ENCODE data around the gene CPPED1. TPM values are rescaled to one million over a fixed set of nuclear protein-coding genes. Genes with fewer than 3 reads are reported as not detected.

The CPPED1 gene
- total and polyA plus RNA-seq, 2 experiments from 2014 or later: 6.2 to 7.3 TPM

DNA sequence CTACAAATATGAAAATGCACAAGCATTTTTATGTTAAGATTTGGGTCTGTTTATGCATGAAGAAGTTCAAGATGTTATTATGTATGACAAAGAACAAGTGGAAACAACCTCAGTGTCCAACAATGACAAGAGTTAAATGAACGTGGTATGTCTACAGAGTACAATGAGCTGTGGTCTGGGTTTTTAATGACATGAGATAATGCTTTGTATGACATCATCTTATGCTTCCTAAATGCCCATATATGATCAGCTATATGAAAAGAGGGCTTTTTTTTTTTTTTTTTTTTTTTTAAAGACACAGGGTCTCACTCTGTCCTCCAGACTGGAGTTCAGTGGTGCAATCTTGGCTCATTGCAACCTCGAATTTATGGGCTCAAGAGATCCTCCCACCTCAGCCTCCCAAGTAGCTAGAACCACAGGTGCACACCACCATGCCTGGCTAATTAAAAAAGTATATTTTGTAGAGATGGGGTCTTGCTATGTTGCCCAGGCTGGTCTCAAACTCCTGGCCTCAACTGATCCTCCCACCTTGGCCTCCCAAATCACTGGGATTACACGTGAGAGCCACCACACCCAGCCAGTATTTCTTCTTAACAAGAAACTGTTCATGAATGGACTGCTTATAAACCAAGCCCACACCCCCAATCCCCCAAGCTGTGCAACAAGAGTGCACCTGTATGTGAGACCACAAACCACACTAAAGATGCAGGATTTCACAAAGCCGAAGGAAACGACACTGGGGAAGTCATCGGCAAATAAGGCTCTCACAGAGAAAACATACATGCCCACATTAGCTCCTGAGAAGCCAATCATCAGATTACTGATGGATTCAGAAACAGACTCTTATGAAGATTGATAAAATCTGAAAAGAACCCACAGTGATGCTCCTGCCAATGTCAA, 114.5 kb downstream of the CPPED1 start (continued):
- TF ChIP-seq, protein P1, sequence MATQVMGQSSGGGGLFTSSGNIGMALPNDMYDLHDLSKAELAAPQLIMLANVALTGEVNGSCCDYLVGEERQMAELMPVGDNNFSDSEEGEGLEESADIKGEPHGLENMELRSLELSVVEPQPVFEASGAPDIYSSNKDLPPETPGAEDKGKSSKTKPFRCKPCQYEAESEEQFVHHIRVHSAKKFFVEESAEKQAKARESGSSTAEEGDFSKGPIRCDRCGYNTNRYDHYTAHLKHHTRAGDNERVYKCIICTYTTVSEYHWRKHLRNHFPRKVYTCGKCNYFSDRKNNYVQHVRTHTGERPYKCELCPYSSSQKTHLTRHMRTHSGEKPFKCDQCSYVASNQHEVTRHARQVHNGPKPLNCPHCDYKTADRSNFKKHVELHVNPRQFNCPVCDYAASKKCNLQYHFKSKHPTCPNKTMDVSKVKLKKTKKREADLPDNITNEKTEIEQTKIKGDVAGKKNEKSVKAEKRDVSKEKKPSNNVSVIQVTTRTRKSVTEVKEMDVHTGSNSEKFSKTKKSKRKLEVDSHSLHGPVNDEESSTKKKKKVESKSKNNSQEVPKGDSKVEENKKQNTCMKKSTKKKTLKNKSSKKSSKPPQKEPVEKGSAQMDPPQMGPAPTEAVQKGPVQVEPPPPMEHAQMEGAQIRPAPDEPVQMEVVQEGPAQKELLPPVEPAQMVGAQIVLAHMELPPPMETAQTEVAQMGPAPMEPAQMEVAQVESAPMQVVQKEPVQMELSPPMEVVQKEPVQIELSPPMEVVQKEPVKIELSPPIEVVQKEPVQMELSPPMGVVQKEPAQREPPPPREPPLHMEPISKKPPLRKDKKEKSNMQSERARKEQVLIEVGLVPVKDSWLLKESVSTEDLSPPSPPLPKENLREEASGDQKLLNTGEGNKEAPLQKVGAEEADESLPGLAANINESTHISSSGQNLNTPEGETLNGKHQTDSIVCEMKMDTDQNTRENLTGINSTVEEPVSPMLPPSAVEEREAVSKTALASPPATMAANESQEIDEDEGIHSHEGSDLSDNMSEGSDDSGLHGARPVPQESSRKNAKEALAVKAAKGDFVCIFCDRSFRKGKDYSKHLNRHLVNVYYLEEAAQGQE (IDR thresholded peaks at IDR 0.05; ENCODE audit: unreplicated experiment): no peak

DNA sequence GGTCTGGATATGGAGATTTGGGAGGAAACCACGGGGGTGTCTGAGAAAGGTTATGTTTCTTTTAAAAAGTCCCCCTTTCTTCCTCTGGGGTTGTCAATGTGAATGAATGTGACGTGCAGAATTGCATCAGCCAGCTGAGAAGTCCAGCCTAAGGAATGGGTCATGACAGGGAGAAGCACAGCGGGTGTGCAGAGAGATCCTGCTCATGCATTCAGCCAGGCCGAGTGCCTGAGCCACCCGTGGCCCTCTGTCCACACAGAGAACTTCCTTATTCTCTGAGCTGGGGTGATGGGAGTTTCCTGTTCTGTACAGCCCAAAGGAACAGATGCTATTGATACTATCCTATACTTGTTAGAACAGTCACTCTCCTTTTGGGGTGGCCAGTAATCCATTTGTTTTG, 117.9 kb downstream of the CPPED1 start:
- Histone ChIP-seq H3K4me1 (ENCODE audit: insufficient read depth) (no peaks in the 10 kb centered on the region; the same call in 1 of the 2 replicates), H2AFZ (no peak overlapping the region), H3K79me2 (replicated peaks; ENCODE audit: insufficient read depth) (no peaks in the 10 kb centered on the region), H3K27ac (ENCODE audit: low read depth) (no peak overlapping the region), H3K36me3 (ENCODE audit: insufficient read depth) (no peaks in the 10 kb centered on the region), H3K4me2 (no peak overlapping the region), H3K9me2 (ENCODE audit: insufficient read depth) (no peaks in the 10 kb centered on the region), H3F3A (replicated peaks; ENCODE audit: low read depth) (no peaks in the 10 kb centered on the region), H3K4me3 (no peak overlapping the region), H4K20me1 (replicated peaks; ENCODE audit: insufficient read depth) (no peaks in the 10 kb centered on the region), H3K27me3 (ENCODE audit: insufficient read depth) (no peaks in the 10 kb centered on the region)
- ATAC-seq (no peak), DNase-seq (ENCODE audit: low spot score) (no peak)
- no peak overlapping the region for H3K4me3 Mint-ChIP-seq
- H3K4me1 Mint-ChIP-seq: peaks cover 4% of the 10 kb centered on the region; the same call in 1 of the 3 replicates
- no peaks in the 10 kb centered on the region; the same call in 1 of the 3 replicates for H3K36me3 Mint-ChIP-seq (ENCODE audit: low read depth)
- no peak overlapping the region for H3K27ac Mint-ChIP-seq
- peaks cover 8% of the 10 kb centered on the region for H3K27me3 Mint-ChIP-seq (ENCODE audit: insufficient read depth, low read depth, poor library complexity)
- H3K9me3 Mint-ChIP-seq: peaks cover 1% of the 10 kb centered on the region; the same call in 2 of the 3 replicates
- TF ChIP-seq, protein P2, sequence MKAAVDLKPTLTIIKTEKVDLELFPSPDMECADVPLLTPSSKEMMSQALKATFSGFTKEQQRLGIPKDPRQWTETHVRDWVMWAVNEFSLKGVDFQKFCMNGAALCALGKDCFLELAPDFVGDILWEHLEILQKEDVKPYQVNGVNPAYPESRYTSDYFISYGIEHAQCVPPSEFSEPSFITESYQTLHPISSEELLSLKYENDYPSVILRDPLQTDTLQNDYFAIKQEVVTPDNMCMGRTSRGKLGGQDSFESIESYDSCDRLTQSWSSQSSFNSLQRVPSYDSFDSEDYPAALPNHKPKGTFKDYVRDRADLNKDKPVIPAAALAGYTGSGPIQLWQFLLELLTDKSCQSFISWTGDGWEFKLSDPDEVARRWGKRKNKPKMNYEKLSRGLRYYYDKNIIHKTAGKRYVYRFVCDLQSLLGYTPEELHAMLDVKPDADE (IDR thresholded peaks at IDR 0.05): no peak
- TF ChIP-seq STAT1 (IDR thresholded peaks at IDR 0.05; ENCODE audit: unreplicated experiment) (no peak), ZNF114 (CRISPR knock-in tag; IDR thresholded peaks at IDR 0.05) (no peak), EZH2phosphoT487 (IDR thresholded peaks at IDR 0.05; ENCODE audit: unreplicated experiment) (no peak), NANOG (IDR thresholded peaks at IDR 0.05; ENCODE audit: borderline replicate concordance) (no peak), EZH2 (IDR thresholded peaks at IDR 0.05; ENCODE audit: low read depth, unreplicated experiment) (no peak), CREB1 (CRISPR knock-in tag; IDR thresholded peaks at IDR 0.05; ENCODE audit: low read depth) (no peak), ZNF331 (CRISPR knock-in tag; IDR thresholded peaks at IDR 0.05; ENCODE audit: low read depth) (no peak), POLR2AphosphoS5 (IDR thresholded peaks at IDR 0.05; ENCODE audit: low read depth) (no peak)
- TF ChIP-seq, protein P1 (IDR thresholded peaks at IDR 0.05; ENCODE audit: unreplicated experiment): no peak

All from GM23338 (cell line).